Measurements from ENCODE around the gene DENND1A. TPM values are rescaled to one million over a fixed set of nuclear protein-coding genes. Genes with fewer than 3 reads are reported as not detected.
A peak's percentile ranks its signal among the peaks of the same experiment; 100 is the strongest.
"Not testable (repeated sequence)": the region's sequence is repeated elsewhere in the genome, so short reads cannot be mapped to it uniquely, and the experiment has no call there.

The DENND1A gene
- total RNA-seq, 1 donor from 2014 or later, result 18.5 TPM

- H3K4me1 Mint-ChIP-seq (ENCODE audit: low read depth), result no peaks in the 10 kb centered on the region
- peaks cover 2% of the 10 kb centered on the region for H3K27me3 Mint-ChIP-seq (ENCODE audit: insufficient read depth)
- no peak overlapping the region for H3K27ac Mint-ChIP-seq
- no peak for DNase-seq (ENCODE audit: low spot score)
- H3K36me3 Mint-ChIP-seq (ENCODE audit: low read depth), result no peaks in the 10 kb centered on the region
- no peak overlapping the region for H3K4me3 Mint-ChIP-seq
- H3K9me3 Mint-ChIP-seq, result no peaks in the 10 kb centered on the region
- intact Hi-C loops (cut with micrococcal nuclease), result no loop called here
These were observed 11.7 kb upstream of the DENND1A start for GRCh38 chr9:123941524-123942070.

GRCh38 chr9:123940721-123941523 is 11.0 kb upstream of the DENND1A start:
- Mint-ChIP-seq H3K4me3 (no peak overlapping the region), H3K4me1 (ENCODE audit: low read depth) (no peaks in the 10 kb centered on the region)
- no peak for DNase-seq (ENCODE audit: low spot score)

DNA sequence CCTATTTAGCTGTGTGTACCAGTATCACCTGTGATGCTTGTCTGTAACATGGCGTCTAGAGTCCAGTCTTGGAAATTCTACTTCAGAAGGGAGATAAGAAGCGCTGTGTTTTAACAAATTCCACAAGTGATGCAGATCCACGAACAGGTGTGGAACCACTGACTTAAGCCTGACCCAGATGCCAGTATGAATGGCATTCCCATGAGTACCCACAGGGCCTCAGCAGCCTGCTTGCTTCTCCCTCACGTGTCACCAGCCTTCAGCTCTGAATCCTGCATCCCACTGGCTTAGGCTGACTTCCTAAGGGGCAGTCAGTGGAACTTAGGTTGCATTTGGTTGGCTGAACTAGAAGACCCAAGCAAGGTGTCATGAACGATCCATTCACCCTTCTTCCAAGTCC is 8.5 kb upstream of the DENND1A start:
- no peak for DNase-seq (ENCODE audit: low spot score)
- no peak overlapping the region for H3K4me3 Mint-ChIP-seq
- H3K27me3 Mint-ChIP-seq (ENCODE audit: insufficient read depth), result peaks cover 27% of the 10 kb centered on the region
- no peaks in the 10 kb centered on the region for H3K9me3 Mint-ChIP-seq
- H3K4me1 Mint-ChIP-seq (ENCODE audit: low read depth), result no peaks in the 10 kb centered on the region
- intact Hi-C loops (cut with micrococcal nuclease), result no loop called here
- H3K36me3 Mint-ChIP-seq (ENCODE audit: low read depth), result no peaks in the 10 kb centered on the region
- H3K27ac Mint-ChIP-seq, result no peak overlapping the region

More at GRCh38 chr9:123940721-123941523, 11.0 kb upstream of the DENND1A start:
- intact Hi-C loops (cut with micrococcal nuclease), result no loop called here
- no peaks in the 10 kb centered on the region for H3K9me3 Mint-ChIP-seq
- no peaks in the 10 kb centered on the region for H3K36me3 Mint-ChIP-seq (ENCODE audit: low read depth)
- H3K27me3 Mint-ChIP-seq (ENCODE audit: insufficient read depth), result peaks cover 8% of the 10 kb centered on the region
- H3K27ac Mint-ChIP-seq, result no peak overlapping the region

DNA sequence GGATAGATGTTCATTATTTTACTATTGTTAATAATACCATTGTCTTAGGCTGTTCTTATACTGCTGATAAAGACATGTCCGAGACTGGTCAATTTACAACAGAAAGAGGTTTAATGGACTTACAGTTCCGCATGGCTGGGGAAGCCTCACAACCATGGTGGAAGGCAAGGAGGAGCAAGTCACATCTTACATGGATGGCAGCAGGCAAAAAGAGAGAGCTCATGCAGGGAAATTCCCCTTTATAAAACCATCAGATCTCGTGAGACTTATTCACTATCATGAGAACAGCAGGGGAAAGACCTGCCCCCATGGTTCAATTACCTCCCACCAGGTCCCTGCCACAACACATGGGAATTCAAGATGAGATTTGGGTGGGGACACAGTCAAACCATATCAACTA is 6.6 kb upstream of the DENND1A start:
- H3K4me1 Mint-ChIP-seq (ENCODE audit: low read depth); H3K9me3 Mint-ChIP-seq; intact Hi-C loops (cut with micrococcal nuclease); H3K36me3 Mint-ChIP-seq (ENCODE audit: low read depth); H3K4me3 Mint-ChIP-seq; DNase-seq (ENCODE audit: low spot score); H3K27ac Mint-ChIP-seq: not testable (repeated sequence)
- H3K27me3 Mint-ChIP-seq (ENCODE audit: insufficient read depth), result peaks cover 31% of the 10 kb centered on the region

GRCh38 chr9:123933440-123934212 is 3.7 kb upstream of the DENND1A start:
- Mint-ChIP-seq H3K9me3 (no peaks in the 10 kb centered on the region), H3K4me3 (no peak overlapping the region), H3K4me1 (ENCODE audit: low read depth) (peaks cover 13% of the 10 kb centered on the region), H3K27me3 (ENCODE audit: insufficient read depth) (peaks cover 28% of the 10 kb centered on the region), H3K27ac (no peak overlapping the region), H3K36me3 (ENCODE audit: low read depth) (no peaks in the 10 kb centered on the region)
- intact Hi-C loops (cut with micrococcal nuclease), result no loop called here
- no peak for DNase-seq (ENCODE audit: low spot score)

- intact Hi-C loops (cut with micrococcal nuclease), result loop anchor here (2.0 to 10.0 kb wide), 4 partner anchors 67 to 485 kb away; partner anchors contain the start of gene PSMB7
- Mint-ChIP-seq H3K27me3 (ENCODE audit: insufficient read depth) (peaks cover 10% of the 10 kb centered on the region), H3K9me3 (peaks cover 6% of the 10 kb centered on the region), H3K36me3 (ENCODE audit: low read depth) (peaks cover 6% of the 10 kb centered on the region), H3K27ac (peak overlapping the region; percentile 30), H3K4me1 (ENCODE audit: low read depth) (peaks cover 29% of the 10 kb centered on the region), H3K4me3 (peak overlapping the region; percentile 80)
- peak; percentile 6 for DNase-seq (ENCODE audit: low spot score)
These were observed 603 bp downstream of the DENND1A start for GRCh38 chr9:123929177-123929869.

GRCh38 chr9:123928533-123929176 is 1.3 kb downstream of the DENND1A start:
- peak overlapping the region; percentile 30 for H3K27ac Mint-ChIP-seq
- H3K4me3 Mint-ChIP-seq, result peak overlapping the region; percentile 80
- H3K27me3 Mint-ChIP-seq (ENCODE audit: insufficient read depth), result peaks cover 6% of the 10 kb centered on the region
- peaks cover 6% of the 10 kb centered on the region for H3K36me3 Mint-ChIP-seq (ENCODE audit: low read depth)
- peaks cover 29% of the 10 kb centered on the region for H3K4me1 Mint-ChIP-seq (ENCODE audit: low read depth)
- intact Hi-C loops (cut with micrococcal nuclease), result loop anchor here (2.0 to 10.0 kb wide), 4 partner anchors 68 to 486 kb away; partner anchors contain the start of gene PSMB7
- no peak for DNase-seq (ENCODE audit: low spot score)
- H3K9me3 Mint-ChIP-seq, result peaks cover 11% of the 10 kb centered on the region

GRCh38 chr9:123927625-123928532 is 2.0 kb downstream of the DENND1A start:
- Mint-ChIP-seq H3K36me3 (ENCODE audit: low read depth) (peaks cover 6% of the 10 kb centered on the region), H3K4me1 (ENCODE audit: low read depth) (peaks cover 29% of the 10 kb centered on the region), H3K9me3 (peaks cover 12% of the 10 kb centered on the region), H3K27ac (no peak overlapping the region), H3K4me3 (peak overlapping the region; percentile 80), H3K27me3 (ENCODE audit: insufficient read depth) (no peaks in the 10 kb centered on the region)
- DNase-seq (ENCODE audit: low spot score), result no peak
- intact Hi-C loops (cut with micrococcal nuclease), result loop anchor here (2.0 to 10.0 kb wide), 4 partner anchors 69 to 487 kb away; partner anchors contain the start of gene PSMB7

GRCh38 chr9:123926941-123927340 is 3.0 kb downstream of the DENND1A start:
- no peak for DNase-seq (ENCODE audit: low spot score)
- Mint-ChIP-seq H3K27me3 (ENCODE audit: insufficient read depth) (no peaks in the 10 kb centered on the region), H3K4me1 (ENCODE audit: low read depth) (peaks cover 29% of the 10 kb centered on the region), H3K27ac (no peak overlapping the region), H3K36me3 (ENCODE audit: low read depth) (peaks cover 6% of the 10 kb centered on the region), H3K9me3 (peaks cover 12% of the 10 kb centered on the region), H3K4me3 (no peak overlapping the region)
- intact Hi-C loops (cut with micrococcal nuclease), result loop anchor here (5.0 to 10.0 kb wide), 2 partner anchors 290 to 382 kb away; no protein-coding TSS in a partner anchor

GRCh38 chr9:123925819-123926218 is 4.1 kb downstream of the DENND1A start:
- intact Hi-C loops (cut with micrococcal nuclease), result loop anchor here (5.0 to 10.0 kb wide), 2 partner anchors 289 to 381 kb away; no protein-coding TSS in a partner anchor
- Mint-ChIP-seq H3K4me3 (no peak overlapping the region), H3K27ac (no peak overlapping the region), H3K9me3 (peaks cover 12% of the 10 kb centered on the region), H3K4me1 (ENCODE audit: low read depth) (peaks cover 28% of the 10 kb centered on the region), H3K36me3 (ENCODE audit: low read depth) (peaks cover 6% of the 10 kb centered on the region), H3K27me3 (ENCODE audit: insufficient read depth) (no peaks in the 10 kb centered on the region)
- no peak for DNase-seq (ENCODE audit: low spot score)

- intact Hi-C loops (cut with micrococcal nuclease), result loop anchor here (5.0 to 10.0 kb wide), 2 partner anchors 288 to 380 kb away; no protein-coding TSS in a partner anchor
- no peak for DNase-seq (ENCODE audit: low spot score)
- H3K36me3 Mint-ChIP-seq (ENCODE audit: low read depth), result peaks cover 6% of the 10 kb centered on the region
These were observed 4.8 kb downstream of the DENND1A start for GRCh38 chr9:123925161-123925560.

More at GRCh38 chr9:123925161-123925560, 4.8 kb downstream of the DENND1A start:
- H3K27ac Mint-ChIP-seq, result no peak overlapping the region
- H3K9me3 Mint-ChIP-seq, result peaks cover 12% of the 10 kb centered on the region
- H3K4me1 Mint-ChIP-seq (ENCODE audit: low read depth), result peaks cover 22% of the 10 kb centered on the region
- H3K27me3 Mint-ChIP-seq (ENCODE audit: insufficient read depth), result no peaks in the 10 kb centered on the region
- H3K4me3 Mint-ChIP-seq, result no peak overlapping the region

Data from activated T-helper 1 cell treated with anti-CD3 and anti-CD28 coated beads, Interleukin-12 subunit alpha, Interleukin-12 subunit beta, Interleukin-2, Interleukin-4 antibody, amounts not matched to agents 30 ng/mL and 10 ng/mL and 1 ng/mL, durations not matched to agents 14 hours and 24 hours and 36 hours (primary cell).